ENCODE results near the gene SCAF4.

GRCh38 chr21:31659536-31660258 is 72.2 kb downstream of the SCAF4 start, which contains the start of gene SOD1:
- TF ChIP-seq CTCF (IDR thresholded peaks at IDR 0.05), result no peak
- no peak for TF ChIP-seq HOXB13 (CRISPR knock-in tag; IDR thresholded peaks at IDR 0.05; ENCODE audit: low read depth)
- no peak for TF ChIP-seq POLR2AphosphoS2 (conservative IDR thresholded peaks at IDR 0.05; ENCODE audit: low read length)
- TF ChIP-seq HDAC2 (IDR thresholded peaks at IDR 0.05), result no peak
- TF ChIP-seq POLR2A (IDR thresholded peaks at IDR 0.05; ENCODE audit: low read length), result peak; percentile 99
- no peak for TF ChIP-seq TFCP2L1 (CRISPR knock-in tag; IDR thresholded peaks at IDR 0.05)

Measured in A549 (cell line).